ENCODE measurements around the gene SMOC2. TPM values are rescaled to one million over a fixed set of nuclear protein-coding genes. Genes with fewer than 3 reads are reported as not detected.

SMOC2 gene
- total and polyA plus RNA-seq, 2 of the 4 experiments (the other 2 are of a cell fraction) = not detected

DNA sequence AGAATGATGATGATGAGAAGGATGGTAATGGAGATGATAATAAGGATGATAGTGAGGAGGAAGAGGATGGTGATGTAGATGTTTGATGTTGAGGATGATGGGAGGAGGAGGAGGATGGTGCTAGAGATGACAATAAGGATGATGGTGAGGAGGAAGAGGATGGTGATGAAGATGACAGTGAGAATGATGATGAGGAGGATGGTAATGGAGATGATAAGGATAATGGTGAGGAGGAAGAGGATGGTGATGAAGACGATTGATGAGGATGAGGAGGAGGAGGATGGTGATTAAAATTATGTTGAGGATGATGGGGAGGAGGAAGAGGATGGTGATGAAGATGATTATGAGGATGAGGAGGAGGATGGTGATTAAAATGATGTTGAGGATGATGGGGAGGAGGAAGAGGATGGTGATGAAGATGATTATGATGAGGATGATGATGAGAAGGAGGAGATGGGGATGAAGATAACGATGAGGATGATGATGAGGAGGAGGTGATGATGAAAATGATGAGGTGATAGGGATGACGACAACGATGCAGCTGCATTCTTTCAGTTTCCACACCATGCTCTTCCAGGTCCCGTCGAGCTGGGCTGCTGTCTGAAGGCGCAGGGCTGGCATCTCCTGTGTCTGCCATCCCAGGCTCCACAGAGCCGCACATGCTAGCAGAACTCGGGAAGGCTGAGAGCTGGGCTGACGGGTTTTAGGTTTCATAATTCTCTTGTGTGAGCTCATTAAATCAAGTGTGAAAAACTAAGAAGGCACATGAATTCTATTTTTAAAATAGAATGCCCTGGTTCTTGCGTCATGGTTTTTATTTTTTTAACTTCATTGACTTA lies 274.9 kb downstream of the SMOC2 start:
- no peaks in the 10 kb centered on the region for H3K79me1 ChIP-seq (ENCODE audit: low read depth in 1 of 2, low read length in 2 of 2)
- H3K23ac ChIP-seq (ENCODE audit: low read depth, low read length) = no peak overlapping the region
- peaks cover 47% of the 10 kb centered on the region for H3K9me3 ChIP-seq (ENCODE audit: control insufficient read depth, insufficient read depth, low read length)
- H2AK5ac ChIP-seq (ENCODE audit: low read depth, low read length) = no peak overlapping the region
- no peaks in the 10 kb centered on the region for H3K4me1 ChIP-seq (ENCODE audit: control insufficient read depth, insufficient read depth, low read length)
- no peak overlapping the region for H2BK15ac ChIP-seq (ENCODE audit: low read depth, low read length)
- H2BK20ac ChIP-seq (ENCODE audit: low read depth, low read length) = no peak overlapping the region
- H2BK5ac ChIP-seq (ENCODE audit: low read depth, low read length, poor library complexity, severe bottlenecking) = no peak overlapping the region
- H4K20me1 ChIP-seq (ENCODE audit: insufficient read depth, low read length) = no peaks in the 10 kb centered on the region
- no peak overlapping the region for H3K4me3 ChIP-seq (ENCODE audit: insufficient read depth, low read depth, low read length)
- DNase-seq (no peak), ATAC-seq (ENCODE audit: low read depth) (no peak)
- no peak overlapping the region for H4K8ac ChIP-seq (ENCODE audit: low read depth in 2 of 2, low read length in 2 of 2)
- H4K91ac ChIP-seq (ENCODE audit: insufficient read depth, low read depth, low read length) = no peak overlapping the region
- in situ Hi-C loops (cut with MboI; ENCODE audit: low sequenced_read_pairs) (no loop called here), intact Hi-C loops (cut with micrococcal nuclease) (no loop called here), dilution Hi-C loops (cut with HindIII; ENCODE audit: low sequenced_read_pairs, unreplicated experiment) (no loop called here)
- H4K5ac ChIP-seq (ENCODE audit: low read depth, low read length) = no peak overlapping the region
- no peak overlapping the region for H3K4me2 ChIP-seq (ENCODE audit: low read depth, low read length)
- no peaks in the 10 kb centered on the region for H3K36me3 ChIP-seq (ENCODE audit: control insufficient read depth, insufficient read depth, low read length)
- no peak overlapping the region for H3K27ac ChIP-seq (ENCODE audit: insufficient read depth, low read length)
- H2AFZ ChIP-seq (replicated peaks; ENCODE audit: low read length, poor library complexity) = no peak overlapping the region
- H3K56ac ChIP-seq (ENCODE audit: extremely low read depth, insufficient read depth, low read length) = no peak overlapping the region
- no peak overlapping the region for H3K18ac ChIP-seq (ENCODE audit: low read depth, low read length)
- H3K9ac ChIP-seq (ENCODE audit: low read depth, low read length) = no peak overlapping the region
- POLR2A ChIA-PET (ENCODE audit: unreplicated experiment) = no interaction called here
- WGBS, 2 experiments (ENCODE audit: extremely low coverage in 2 of 2, insufficient read length in 1 of 2) = 67 to 97% methylated on average over 2 to 3 of the region's 11 CpGs
- no peak overlapping the region for H3K4ac ChIP-seq (ENCODE audit: low read depth, low read length)
- no peaks in the 10 kb centered on the region for H3K9me1 ChIP-seq (ENCODE audit: insufficient read depth, low read length)
- no TSS peak for BruUV-seq (replicated peaks)
- no peak overlapping the region for H3K14ac ChIP-seq (replicated peaks; ENCODE audit: low read depth, low read length)
- no peaks in the 10 kb centered on the region for H3K27me3 ChIP-seq (ENCODE audit: control insufficient read depth, insufficient read depth, low read length)
- no peak overlapping the region for H2BK120ac ChIP-seq (ENCODE audit: low read depth, low read length)
- CTCF ChIA-PET = no interaction called here
- TF ChIP-seq CHD1 (IDR thresholded peaks at IDR 0.05; ENCODE audit: low read depth, low read length) (no peak), POLR2A (IDR thresholded peaks at IDR 0.05; ENCODE audit: low read depth, low read length) (no peak), FOS (IDR thresholded peaks at IDR 0.05; ENCODE audit: low read depth, low read length) (no peak), MAZ (IDR thresholded peaks at IDR 0.05; ENCODE audit: borderline replicate concordance, low read depth, low read length) (no peak), BHLHE40 (IDR thresholded peaks at IDR 0.05; ENCODE audit: low read depth, low read length) (no peak), CTCF (conservative IDR thresholded peaks at IDR 0.05; ENCODE audit: low read depth, low read length) (no peak), ELK1 (IDR thresholded peaks at IDR 0.05; ENCODE audit: borderline replicate concordance, low read depth, low read length) (no peak), MXI1 (IDR thresholded peaks at IDR 0.05; ENCODE audit: borderline replicate concordance, low read depth, low read length) (no peak), RAD21 (IDR thresholded peaks at IDR 0.05; ENCODE audit: low read length) (no peak), NFE2L2 (IDR thresholded peaks at IDR 0.05; ENCODE audit: low read depth, low read length) (no peak), CEBPB (IDR thresholded peaks at IDR 0.05; ENCODE audit: low read depth, low read length) (no peak), SMC3 (IDR thresholded peaks at IDR 0.05; ENCODE audit: low read depth, low read length) (no peak), RFX5 (IDR thresholded peaks at IDR 0.05; ENCODE audit: low read depth, low read length) (no peak), MAFK (IDR thresholded peaks at IDR 0.05; ENCODE audit: low read depth, low read length) (no peak), RCOR1 (IDR thresholded peaks at IDR 0.05; ENCODE audit: insufficient replicate concordance, low read length) (no peak)
- TF ChIP-seq, protein P1, sequence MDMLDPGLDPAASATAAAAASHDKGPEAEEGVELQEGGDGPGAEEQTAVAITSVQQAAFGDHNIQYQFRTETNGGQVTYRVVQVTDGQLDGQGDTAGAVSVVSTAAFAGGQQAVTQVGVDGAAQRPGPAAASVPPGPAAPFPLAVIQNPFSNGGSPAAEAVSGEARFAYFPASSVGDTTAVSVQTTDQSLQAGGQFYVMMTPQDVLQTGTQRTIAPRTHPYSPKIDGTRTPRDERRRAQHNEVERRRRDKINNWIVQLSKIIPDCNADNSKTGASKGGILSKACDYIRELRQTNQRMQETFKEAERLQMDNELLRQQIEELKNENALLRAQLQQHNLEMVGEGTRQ (IDR thresholded peaks at IDR 0.05; ENCODE audit: low read depth, low read length) = no peak
- H2AK9ac ChIP-seq (replicated peaks; ENCODE audit: low read depth, low read length, poor library complexity) = no peak overlapping the region

Measured in IMR-90 (cell line).